NOMO-1 treated with DMSO at 0.1 percent for 48 hours (cell line): ENCODE data around the gene PDE4D.

Source experiments
- DNase-seq: peaks from one replicate; lab custom pipeline; 2025; ENCODE audit not compliant: unreplicated experiment; lab: John Stamatoyannopoulos, UW

PDE4D gene

GRCh38 chr5:59190746-59191145 is 702.8 kb downstream of the PDE4D start:
- DNase-seq: no peak

- no peak for DNase-seq
Measured at GRCh38 chr5:59189472-59190244, 703.9 kb downstream of the PDE4D start.

- DNase-seq: peak; percentile 63
Measured at GRCh38 chr5:59188419-59189225, 704.9 kb downstream of the PDE4D start.

- DNase-seq: no peak
Measured at GRCh38 chr5:59187857-59188256, 705.7 kb downstream of the PDE4D start.

GRCh38 chr5:59186623-59187022 is 706.9 kb downstream of the PDE4D start:
- no peak for DNase-seq

- no peak for DNase-seq
Measured at GRCh38 chr5:59185757-59186385, 707.7 kb downstream of the PDE4D start.

- no peak for DNase-seq
Measured at GRCh38 chr5:59184769-59185168, 708.8 kb downstream of the PDE4D start.

- DNase-seq: no peak
Measured at GRCh38 chr5:59182760-59183159, 710.8 kb downstream of the PDE4D start.

- DNase-seq: no peak
Measured at GRCh38 chr5:59180515-59180914, 713.0 kb downstream of the PDE4D start.

GRCh38 chr5:59179704-59180103 is 713.8 kb downstream of the PDE4D start:
- DNase-seq: no peak

- DNase-seq: peak; percentile 30
Measured at GRCh38 chr5:59178482-59178881, 715.0 kb downstream of the PDE4D start.

GRCh38 chr5:59178071-59178470 is 715.5 kb downstream of the PDE4D start:
- peak; percentile 25 for DNase-seq

GRCh38 chr5:59177644-59178043 is 715.9 kb downstream of the PDE4D start:
- DNase-seq: no peak

- peak; percentile 22 for DNase-seq
Measured at GRCh38 chr5:59174248-59174844, 719.2 kb downstream of the PDE4D start.

- DNase-seq: peak; percentile 45
Measured at GRCh38 chr5:59173578-59173977, 719.9 kb downstream of the PDE4D start.

GRCh38 chr5:59171131-59171530 is 722.4 kb downstream of the PDE4D start:
- no peak for DNase-seq

- DNase-seq: no peak
Measured at GRCh38 chr5:59169768-59170150, 723.8 kb downstream of the PDE4D start.

- no peak for DNase-seq
Measured at GRCh38 chr5:59169081-59169767, 724.3 kb downstream of the PDE4D start.

GRCh38 chr5:59168067-59168466 is 725.5 kb downstream of the PDE4D start:
- no peak for DNase-seq

GRCh38 chr5:59164041-59164830 is 729.3 kb downstream of the PDE4D start:
- no peak for DNase-seq
